ENCODE results near the gene DYRK1A. TPM values are rescaled to one million over a fixed set of nuclear protein-coding genes. Genes with fewer than 3 reads are reported as not detected.
A peak's percentile ranks its signal among the peaks of the same experiment; 100 is the strongest.

Gene DYRK1A
- total and polyA plus RNA-seq, 10 of the 15 experiments (the other 5 are each of a cell fraction or from before 2014, with no cell fraction given): 2.4 to 68.6 (median 30.7) TPM

DNA sequence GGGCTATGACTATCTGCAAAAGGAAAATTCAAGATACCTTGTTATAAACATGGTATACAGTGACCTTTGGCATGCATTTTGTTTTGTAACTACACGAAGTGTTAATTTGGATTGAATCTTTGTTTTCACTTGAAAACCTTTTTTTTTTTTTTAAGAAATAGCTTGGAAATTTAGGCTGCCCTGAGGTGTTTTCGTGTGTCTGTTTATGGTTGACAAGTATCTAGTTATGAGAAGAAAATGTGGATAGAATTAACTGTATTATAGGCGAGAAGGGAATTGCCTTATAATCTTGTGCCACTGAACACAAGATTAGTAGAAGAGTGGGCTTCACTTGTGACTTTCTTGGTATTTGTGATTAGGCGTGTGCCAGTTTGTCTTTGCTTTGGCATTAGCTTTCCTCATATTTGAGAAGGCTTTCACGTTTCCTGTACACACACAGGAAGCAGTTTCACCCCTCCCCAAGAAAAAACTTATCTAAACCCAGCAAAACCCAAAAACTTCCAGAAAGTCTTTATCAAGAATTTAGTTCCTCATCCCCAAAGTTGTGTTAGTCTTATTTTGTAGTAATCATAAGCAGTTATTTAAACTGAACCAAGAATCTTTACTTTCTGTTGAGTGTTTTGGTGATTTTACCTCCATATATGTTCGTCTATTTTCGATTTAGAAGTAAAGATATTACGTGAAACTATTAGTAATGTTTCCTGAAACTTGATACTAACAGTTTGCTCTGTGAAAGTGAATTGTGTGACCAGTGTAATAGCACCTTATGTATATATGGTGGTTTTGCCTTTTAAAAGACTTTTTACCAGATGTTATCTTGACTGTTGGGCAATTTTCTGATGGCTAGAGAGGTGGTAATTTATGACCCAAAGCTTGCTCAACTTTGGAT lies 3.8 kb downstream of the DYRK1A start (continued):
- TF ChIP-seq, protein P1, sequence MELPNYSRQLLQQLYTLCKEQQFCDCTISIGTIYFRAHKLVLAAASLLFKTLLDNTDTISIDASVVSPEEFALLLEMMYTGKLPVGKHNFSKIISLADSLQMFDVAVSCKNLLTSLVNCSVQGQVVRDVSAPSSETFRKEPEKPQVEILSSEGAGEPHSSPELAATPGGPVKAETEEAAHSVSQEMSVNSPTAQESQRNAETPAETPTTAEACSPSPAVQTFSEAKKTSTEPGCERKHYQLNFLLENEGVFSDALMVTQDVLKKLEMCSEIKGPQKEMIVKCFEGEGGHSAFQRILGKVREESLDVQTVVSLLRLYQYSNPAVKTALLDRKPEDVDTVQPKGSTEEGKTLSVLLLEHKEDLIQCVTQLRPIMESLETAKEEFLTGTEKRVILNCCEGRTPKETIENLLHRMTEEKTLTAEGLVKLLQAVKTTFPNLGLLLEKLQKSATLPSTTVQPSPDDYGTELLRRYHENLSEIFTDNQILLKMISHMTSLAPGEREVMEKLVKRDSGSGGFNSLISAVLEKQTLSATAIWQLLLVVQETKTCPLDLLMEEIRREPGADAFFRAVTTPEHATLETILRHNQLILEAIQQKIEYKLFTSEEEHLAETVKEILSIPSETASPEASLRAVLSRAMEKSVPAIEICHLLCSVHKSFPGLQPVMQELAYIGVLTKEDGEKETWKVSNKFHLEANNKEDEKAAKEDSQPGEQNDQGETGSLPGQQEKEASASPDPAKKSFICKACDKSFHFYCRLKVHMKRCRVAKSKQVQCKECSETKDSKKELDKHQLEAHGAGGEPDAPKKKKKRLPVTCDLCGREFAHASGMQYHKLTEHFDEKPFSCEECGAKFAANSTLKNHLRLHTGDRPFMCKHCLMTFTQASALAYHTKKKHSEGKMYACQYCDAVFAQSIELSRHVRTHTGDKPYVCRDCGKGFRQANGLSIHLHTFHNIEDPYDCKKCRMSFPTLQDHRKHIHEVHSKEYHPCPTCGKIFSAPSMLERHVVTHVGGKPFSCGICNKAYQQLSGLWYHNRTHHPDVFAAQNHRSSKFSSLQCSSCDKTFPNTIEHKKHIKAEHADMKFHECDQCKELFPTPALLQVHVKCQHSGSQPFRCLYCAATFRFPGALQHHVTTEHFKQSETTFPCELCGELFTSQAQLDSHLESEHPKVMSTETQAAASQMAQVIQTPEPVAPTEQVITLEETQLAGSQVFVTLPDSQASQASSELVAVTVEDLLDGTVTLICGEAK (IDR thresholded peaks at IDR 0.05; ENCODE audit: borderline replicate concordance): no peak; the same call in 1 of the 2 replicates
- TF ChIP-seq, protein P2, sequence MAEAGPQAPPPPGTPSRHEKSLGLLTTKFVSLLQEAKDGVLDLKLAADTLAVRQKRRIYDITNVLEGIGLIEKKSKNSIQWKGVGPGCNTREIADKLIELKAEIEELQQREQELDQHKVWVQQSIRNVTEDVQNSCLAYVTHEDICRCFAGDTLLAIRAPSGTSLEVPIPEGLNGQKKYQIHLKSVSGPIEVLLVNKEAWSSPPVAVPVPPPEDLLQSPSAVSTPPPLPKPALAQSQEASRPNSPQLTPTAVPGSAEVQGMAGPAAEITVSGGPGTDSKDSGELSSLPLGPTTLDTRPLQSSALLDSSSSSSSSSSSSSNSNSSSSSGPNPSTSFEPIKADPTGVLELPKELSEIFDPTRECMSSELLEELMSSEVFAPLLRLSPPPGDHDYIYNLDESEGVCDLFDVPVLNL (IDR thresholded peaks at IDR 0.05; ENCODE audit: low read depth, low read length): no peak
- TF ChIP-seq ZBED1 (IDR thresholded peaks at IDR 0.05; ENCODE audit: borderline replicate concordance) (peak; percentile 42; the same call in 1 of the 2 replicates), BHLHE40 (IDR thresholded peaks at IDR 0.05; ENCODE audit: borderline replicate concordance in 1 of 2, low read depth in 2 of 2, low read length in 1 of 2) (peak in 1 of 2 experiments; percentile 50; a peak in 2 of 4 replicates), MXI1 (IDR thresholded peaks at IDR 0.05; ENCODE audit: low read depth, low read length) (no peak), ZSCAN29 (IDR thresholded peaks at IDR 0.05) (no peak), KLF5 (IDR thresholded peaks at IDR 0.05; ENCODE audit: partially characterized antibody) (no peak), ZZZ3 (IDR thresholded peaks at IDR 0.05; ENCODE audit: control insufficient read depth, insufficient read length, low read depth) (no peak), CHD1 (IDR thresholded peaks at IDR 0.05; ENCODE audit: low read depth, low read length) (no peak), POU2F2 (IDR thresholded peaks at IDR 0.05; ENCODE audit: borderline replicate concordance, low read depth, low read length) (no peak), SMARCA5 (IDR thresholded peaks at IDR 0.05) (no peak), YBX1 (IDR thresholded peaks at IDR 0.05) (no peak), CHD4 (IDR thresholded peaks at IDR 0.05) (no peak), SMAD1 (IDR thresholded peaks at IDR 0.05; ENCODE audit: low read depth, partially characterized antibody) (no peak), ATF7 (IDR thresholded peaks at IDR 0.05; ENCODE audit: low read depth) (peak; percentile 54; the same call in 1 of the 2 replicates), ETV6 (conservative IDR thresholded peaks at IDR 0.05 in 1 of 2, IDR thresholded peaks at IDR 0.05 in 1 of 2; ENCODE audit: borderline replicate concordance in 1 of 2, low read depth in 1 of 2) (0 out of 4 replicates have a peak, but pooled peaks of 1 of the 2 experiments have one; percentile 23), RUNX3 (IDR thresholded peaks at IDR 0.05; ENCODE audit: low read length) (peak; percentile 68; the same call in 1 of the 2 replicates), ASH2L (IDR thresholded peaks at IDR 0.05; ENCODE audit: borderline replicate concordance, low read depth) (no peak)
- TF ChIP-seq, protein P3, sequence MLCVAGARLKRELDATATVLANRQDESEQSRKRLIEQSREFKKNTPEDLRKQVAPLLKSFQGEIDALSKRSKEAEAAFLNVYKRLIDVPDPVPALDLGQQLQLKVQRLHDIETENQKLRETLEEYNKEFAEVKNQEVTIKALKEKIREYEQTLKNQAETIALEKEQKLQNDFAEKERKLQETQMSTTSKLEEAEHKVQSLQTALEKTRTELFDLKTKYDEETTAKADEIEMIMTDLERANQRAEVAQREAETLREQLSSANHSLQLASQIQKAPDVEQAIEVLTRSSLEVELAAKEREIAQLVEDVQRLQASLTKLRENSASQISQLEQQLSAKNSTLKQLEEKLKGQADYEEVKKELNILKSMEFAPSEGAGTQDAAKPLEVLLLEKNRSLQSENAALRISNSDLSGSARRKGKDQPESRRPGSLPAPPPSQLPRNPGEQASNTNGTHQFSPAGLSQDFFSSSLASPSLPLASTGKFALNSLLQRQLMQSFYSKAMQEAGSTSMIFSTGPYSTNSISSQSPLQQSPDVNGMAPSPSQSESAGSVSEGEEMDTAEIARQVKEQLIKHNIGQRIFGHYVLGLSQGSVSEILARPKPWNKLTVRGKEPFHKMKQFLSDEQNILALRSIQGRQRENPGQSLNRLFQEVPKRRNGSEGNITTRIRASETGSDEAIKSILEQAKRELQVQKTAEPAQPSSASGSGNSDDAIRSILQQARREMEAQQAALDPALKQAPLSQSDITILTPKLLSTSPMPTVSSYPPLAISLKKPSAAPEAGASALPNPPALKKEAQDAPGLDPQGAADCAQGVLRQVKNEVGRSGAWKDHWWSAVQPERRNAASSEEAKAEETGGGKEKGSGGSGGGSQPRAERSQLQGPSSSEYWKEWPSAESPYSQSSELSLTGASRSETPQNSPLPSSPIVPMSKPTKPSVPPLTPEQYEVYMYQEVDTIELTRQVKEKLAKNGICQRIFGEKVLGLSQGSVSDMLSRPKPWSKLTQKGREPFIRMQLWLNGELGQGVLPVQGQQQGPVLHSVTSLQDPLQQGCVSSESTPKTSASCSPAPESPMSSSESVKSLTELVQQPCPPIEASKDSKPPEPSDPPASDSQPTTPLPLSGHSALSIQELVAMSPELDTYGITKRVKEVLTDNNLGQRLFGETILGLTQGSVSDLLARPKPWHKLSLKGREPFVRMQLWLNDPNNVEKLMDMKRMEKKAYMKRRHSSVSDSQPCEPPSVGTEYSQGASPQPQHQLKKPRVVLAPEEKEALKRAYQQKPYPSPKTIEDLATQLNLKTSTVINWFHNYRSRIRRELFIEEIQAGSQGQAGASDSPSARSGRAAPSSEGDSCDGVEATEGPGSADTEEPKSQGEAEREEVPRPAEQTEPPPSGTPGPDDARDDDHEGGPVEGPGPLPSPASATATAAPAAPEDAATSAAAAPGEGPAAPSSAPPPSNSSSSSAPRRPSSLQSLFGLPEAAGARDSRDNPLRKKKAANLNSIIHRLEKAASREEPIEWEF (IDR thresholded peaks at IDR 0.05; ENCODE audit: insufficient replicate concordance, low read depth, low read length): no peak

Measured in GM12878 (cell line).